ENCODE measurements around the gene ZBTB9. TPM values are rescaled to one million over a fixed set of nuclear protein-coding genes. Genes with fewer than 3 reads are reported as not detected.

Gene ZBTB9
- total RNA-seq, 1 experiment from 2014 or later = 19.4 TPM

DNA sequence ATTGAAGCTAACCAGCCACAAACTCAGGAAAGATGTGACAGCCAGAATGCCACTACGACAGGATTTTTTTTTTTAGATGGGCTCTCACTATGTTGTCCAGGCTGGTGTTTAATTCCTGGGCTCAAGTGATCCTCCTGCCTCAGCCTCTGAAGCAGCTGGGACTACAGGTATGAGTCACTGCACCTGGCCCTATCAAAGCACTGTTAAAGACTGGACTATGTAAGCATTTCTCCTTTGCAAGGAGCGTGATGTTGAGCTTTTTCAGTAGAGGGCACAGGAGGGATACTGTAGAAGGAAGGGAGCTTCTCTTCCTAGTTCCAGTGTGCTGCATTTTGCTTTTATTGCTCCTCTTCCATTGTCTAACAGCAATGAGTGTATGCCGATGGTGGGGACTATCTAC, 35.8 kb downstream of the ZBTB9 start:
- no peak overlapping the region for H3K27ac Mint-ChIP-seq
- 0 out of 2 replicates have a peak, but pooled peaks have one; percentile 39 for TF ChIP-seq ZNF121 (CRISPR knock-in tag; IDR thresholded peaks at IDR 0.05)
- TF ChIP-seq TEAD4 (CRISPR knock-in tag; IDR thresholded peaks at IDR 0.05) = no peak
- CTCF ChIA-PET = interaction anchor here (0.5 to 2.0 kb wide), 11 partner anchors 19 to 242 kb away, joined by 3 to 15 read pairs (median 3); partner anchors contain the start of genes BAK1 and ZBTB9
- H3K27me3 Mint-ChIP-seq (ENCODE audit: low read depth) = peaks cover 18% of the 10 kb centered on the region
- POLR2A ChIA-PET = interaction anchor here (0.7 to 1.2 kb wide), 2 partner anchors 64 to 234 kb away, joined by 3 to 4 read pairs; no protein-coding TSS in a partner anchor
- H3K9me3 Mint-ChIP-seq = peaks cover 4% of the 10 kb centered on the region
- peaks cover 6% of the 10 kb centered on the region for H3K4me1 Mint-ChIP-seq
- 0 out of 2 replicates have a peak, but pooled peaks cover 4% of the 10 kb centered on the region for H3K36me3 Mint-ChIP-seq
- H3K4me3 Mint-ChIP-seq = no peak overlapping the region
- DNase-seq (ENCODE audit: low spot score) (no peak), ATAC-seq (peak; percentile 68)

GRCh38 chr6:33490621-33491020, 36.2 kb downstream of the ZBTB9 start:
- ChIA-PET POLR2A (interaction anchor here (1.2 kb wide), 1 partner anchor 64 kb away, joined by 4 read pairs; no protein-coding TSS in a partner anchor), CTCF (interaction anchor here (0.5 to 2.0 kb wide), 11 partner anchors 18 to 243 kb away, joined by 3 to 15 read pairs (median 3); partner anchors contain the start of genes BAK1 and ZBTB9)
- 0 out of 2 replicates have a peak, but pooled peaks cover 4% of the 10 kb centered on the region for H3K36me3 Mint-ChIP-seq
- peaks cover 4% of the 10 kb centered on the region for H3K9me3 Mint-ChIP-seq
- ATAC-seq (peak; percentile 26; the same call in 1 of the 2 replicates), DNase-seq (ENCODE audit: low spot score) (no peak)
- no peak for TF ChIP-seq ZNF263 (CRISPR knock-in tag; IDR thresholded peaks at IDR 0.05; ENCODE audit: low read depth)
- no peak for TF ChIP-seq JUN (CRISPR knock-in tag; IDR thresholded peaks at IDR 0.05)
- no peak for TF ChIP-seq ZNF219 (CRISPR knock-in tag; IDR thresholded peaks at IDR 0.05; ENCODE audit: borderline replicate concordance)
- no peak for TF ChIP-seq GTF2I (CRISPR knock-in tag; conservative IDR thresholded peaks at IDR 0.05)
- H3K27ac Mint-ChIP-seq = no peak overlapping the region
- peaks cover 6% of the 10 kb centered on the region for H3K4me1 Mint-ChIP-seq
- no peak overlapping the region for H3K4me3 Mint-ChIP-seq
- H3K27me3 Mint-ChIP-seq (ENCODE audit: low read depth) = peaks cover 18% of the 10 kb centered on the region

GRCh38 chr6:33492093-33492492, 37.7 kb downstream of the ZBTB9 start:
- peak; percentile 81 for ATAC-seq
- peaks cover 14% of the 10 kb centered on the region for H3K27me3 Mint-ChIP-seq (ENCODE audit: low read depth)
- H3K27ac Mint-ChIP-seq = no peak overlapping the region
- peak; percentile 17 for DNase-seq (ENCODE audit: low spot score)
- H3K36me3 Mint-ChIP-seq = no peaks in the 10 kb centered on the region
- peaks cover 6% of the 10 kb centered on the region for H3K4me1 Mint-ChIP-seq
- no peak overlapping the region for H3K4me3 Mint-ChIP-seq
- H3K9me3 Mint-ChIP-seq = no peaks in the 10 kb centered on the region
- CTCF ChIA-PET = no interaction called here
- POLR2A ChIA-PET = no interaction called here
- TF ChIP-seq ATF3 (CRISPR knock-in tag; conservative IDR thresholded peaks at IDR 0.05) (no peak), TEAD4 (CRISPR knock-in tag; IDR thresholded peaks at IDR 0.05) (no peak), SP1 (CRISPR knock-in tag; conservative IDR thresholded peaks at IDR 0.05) (no peak), ZNF138 (CRISPR knock-in tag; conservative IDR thresholded peaks at IDR 0.05) (no peak), GABPB1 (CRISPR knock-in tag; IDR thresholded peaks at IDR 0.05) (no peak), MXD4 (CRISPR knock-in tag; IDR thresholded peaks at IDR 0.05; ENCODE audit: borderline replicate concordance) (no peak), ZBTB43 (CRISPR knock-in tag; IDR thresholded peaks at IDR 0.05) (no peak), ESRRA (CRISPR knock-in tag; IDR thresholded peaks at IDR 0.05; ENCODE audit: borderline replicate concordance) (no peak), E2F1 (CRISPR knock-in tag; IDR thresholded peaks at IDR 0.05) (no peak), ZNF671 (CRISPR knock-in tag; IDR thresholded peaks at IDR 0.05) (no peak), JUN (CRISPR knock-in tag; IDR thresholded peaks at IDR 0.05) (no peak)
- TF ChIP-seq, protein P1, sequence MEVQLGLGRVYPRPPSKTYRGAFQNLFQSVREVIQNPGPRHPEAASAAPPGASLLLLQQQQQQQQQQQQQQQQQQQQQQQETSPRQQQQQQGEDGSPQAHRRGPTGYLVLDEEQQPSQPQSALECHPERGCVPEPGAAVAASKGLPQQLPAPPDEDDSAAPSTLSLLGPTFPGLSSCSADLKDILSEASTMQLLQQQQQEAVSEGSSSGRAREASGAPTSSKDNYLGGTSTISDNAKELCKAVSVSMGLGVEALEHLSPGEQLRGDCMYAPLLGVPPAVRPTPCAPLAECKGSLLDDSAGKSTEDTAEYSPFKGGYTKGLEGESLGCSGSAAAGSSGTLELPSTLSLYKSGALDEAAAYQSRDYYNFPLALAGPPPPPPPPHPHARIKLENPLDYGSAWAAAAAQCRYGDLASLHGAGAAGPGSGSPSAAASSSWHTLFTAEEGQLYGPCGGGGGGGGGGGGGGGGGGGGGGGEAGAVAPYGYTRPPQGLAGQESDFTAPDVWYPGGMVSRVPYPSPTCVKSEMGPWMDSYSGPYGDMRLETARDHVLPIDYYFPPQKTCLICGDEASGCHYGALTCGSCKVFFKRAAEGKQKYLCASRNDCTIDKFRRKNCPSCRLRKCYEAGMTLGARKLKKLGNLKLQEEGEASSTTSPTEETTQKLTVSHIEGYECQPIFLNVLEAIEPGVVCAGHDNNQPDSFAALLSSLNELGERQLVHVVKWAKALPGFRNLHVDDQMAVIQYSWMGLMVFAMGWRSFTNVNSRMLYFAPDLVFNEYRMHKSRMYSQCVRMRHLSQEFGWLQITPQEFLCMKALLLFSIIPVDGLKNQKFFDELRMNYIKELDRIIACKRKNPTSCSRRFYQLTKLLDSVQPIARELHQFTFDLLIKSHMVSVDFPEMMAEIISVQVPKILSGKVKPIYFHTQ (CRISPR knock-in tag; IDR thresholded peaks at IDR 0.05) = no peak
- TF ChIP-seq, protein P2, sequence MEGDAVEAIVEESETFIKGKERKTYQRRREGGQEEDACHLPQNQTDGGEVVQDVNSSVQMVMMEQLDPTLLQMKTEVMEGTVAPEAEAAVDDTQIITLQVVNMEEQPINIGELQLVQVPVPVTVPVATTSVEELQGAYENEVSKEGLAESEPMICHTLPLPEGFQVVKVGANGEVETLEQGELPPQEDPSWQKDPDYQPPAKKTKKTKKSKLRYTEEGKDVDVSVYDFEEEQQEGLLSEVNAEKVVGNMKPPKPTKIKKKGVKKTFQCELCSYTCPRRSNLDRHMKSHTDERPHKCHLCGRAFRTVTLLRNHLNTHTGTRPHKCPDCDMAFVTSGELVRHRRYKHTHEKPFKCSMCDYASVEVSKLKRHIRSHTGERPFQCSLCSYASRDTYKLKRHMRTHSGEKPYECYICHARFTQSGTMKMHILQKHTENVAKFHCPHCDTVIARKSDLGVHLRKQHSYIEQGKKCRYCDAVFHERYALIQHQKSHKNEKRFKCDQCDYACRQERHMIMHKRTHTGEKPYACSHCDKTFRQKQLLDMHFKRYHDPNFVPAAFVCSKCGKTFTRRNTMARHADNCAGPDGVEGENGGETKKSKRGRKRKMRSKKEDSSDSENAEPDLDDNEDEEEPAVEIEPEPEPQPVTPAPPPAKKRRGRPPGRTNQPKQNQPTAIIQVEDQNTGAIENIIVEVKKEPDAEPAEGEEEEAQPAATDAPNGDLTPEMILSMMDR (IDR thresholded peaks at IDR 0.05) = no peak
- TF ChIP-seq, protein P3, sequence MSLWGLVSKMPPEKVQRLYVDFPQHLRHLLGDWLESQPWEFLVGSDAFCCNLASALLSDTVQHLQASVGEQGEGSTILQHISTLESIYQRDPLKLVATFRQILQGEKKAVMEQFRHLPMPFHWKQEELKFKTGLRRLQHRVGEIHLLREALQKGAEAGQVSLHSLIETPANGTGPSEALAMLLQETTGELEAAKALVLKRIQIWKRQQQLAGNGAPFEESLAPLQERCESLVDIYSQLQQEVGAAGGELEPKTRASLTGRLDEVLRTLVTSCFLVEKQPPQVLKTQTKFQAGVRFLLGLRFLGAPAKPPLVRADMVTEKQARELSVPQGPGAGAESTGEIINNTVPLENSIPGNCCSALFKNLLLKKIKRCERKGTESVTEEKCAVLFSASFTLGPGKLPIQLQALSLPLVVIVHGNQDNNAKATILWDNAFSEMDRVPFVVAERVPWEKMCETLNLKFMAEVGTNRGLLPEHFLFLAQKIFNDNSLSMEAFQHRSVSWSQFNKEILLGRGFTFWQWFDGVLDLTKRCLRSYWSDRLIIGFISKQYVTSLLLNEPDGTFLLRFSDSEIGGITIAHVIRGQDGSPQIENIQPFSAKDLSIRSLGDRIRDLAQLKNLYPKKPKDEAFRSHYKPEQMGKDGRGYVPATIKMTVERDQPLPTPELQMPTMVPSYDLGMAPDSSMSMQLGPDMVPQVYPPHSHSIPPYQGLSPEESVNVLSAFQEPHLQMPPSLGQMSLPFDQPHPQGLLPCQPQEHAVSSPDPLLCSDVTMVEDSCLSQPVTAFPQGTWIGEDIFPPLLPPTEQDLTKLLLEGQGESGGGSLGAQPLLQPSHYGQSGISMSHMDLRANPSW (CRISPR knock-in tag; conservative IDR thresholded peaks at IDR 0.05; ENCODE audit: low read depth) = no peak

Measured in WTC11 (cell line).